Peyer's patch (tissue), 4 donors: ENCODE measurements around the gene BARX1. TPM values are rescaled to one million over a fixed set of nuclear protein-coding genes. Genes with fewer than 3 reads are reported as not detected.
A peak's percentile ranks its signal among the peaks of the same experiment; 100 is the strongest.
"Not testable (repeated sequence)": the region's sequence is repeated elsewhere in the genome, so short reads cannot be mapped to it uniquely, and the experiment has no call there.

Experiments used
- DNase-seq, 3 donors: peaks; one replicate each; pipeline ENCODE4 v3.0.0-alpha.2; 2017 to 2019
- H3K27ac ChIP-seq, 4 donors: fragments of 200-600 bp; sonication (generic); one replicate each; pipeline ENCODE4 v1.5.1; 2016 to 2019
- H3K27me3 ChIP-seq, 2 donors: fragments of 200-600 bp; sonication (generic); one replicate each; pipeline ENCODE4 v1.5.1; 2019
- H3K36me3 ChIP-seq, 3 donors: fragments of 200-600 bp; sonication (generic); one replicate each; pipeline ENCODE4 v1.5.1; 2016 to 2019
- H3K4me1 ChIP-seq, 4 donors: fragments of 200-600 bp; sonication (generic); one replicate each; pipeline ENCODE4 v1.5.1; 2016 to 2019
- H3K4me3 ChIP-seq, 4 donors: fragments of 200-600 bp; sonication (generic); 1 replicate in 3 of 4; 2 replicates in 1 of 4; pipeline ENCODE4 v1.5.1; 2016 to 2019; ENCODE audit warnings: mild to moderate bottlenecking in 1 of 4
- H3K9me3 ChIP-seq, 4 donors: fragments of 200-600 bp; sonication (generic); one replicate each; pipeline ENCODE4 v1.5.1; 2016 to 2019; ENCODE audit warnings: mild to moderate bottlenecking in 1 of 4
- CTCF ChIP-seq, 6 experiments: fragments of 450-650 bp in 4 of 6; fragments of 200-600 bp in 2 of 6; sonication (generic) in 1 of 6; IDR thresholded peaks; one replicate each; pipeline ENCODE4 v1.5.1; 2017 to 2019; ENCODE audit warnings: antibody characterized with exemption in 6 of 6, mild to moderate bottlenecking in 3 of 6, moderate library complexity in 1 of 6
- POLR2A ChIP-seq, 2 donors: fragments of 450-650 bp; IDR thresholded peaks; one replicate each; pipeline ENCODE4 v1.5.1; 2017; ENCODE audit warnings: antibody characterized with exemption in 2 of 2, mild to moderate bottlenecking in 2 of 2, moderate library complexity in 2 of 2
- total RNA-seq, 4 donors: library from RNA; depleted of rRNA; stranded (reverse); fragments of >200 nt; gene quantifications; one replicate each; pipeline ENCODE4 v1.1.0, GENCODE V29; 2016

The BARX1 gene
- total RNA-seq, 4 donors from 2014 or later: not detected

GRCh38 chr9:93963969-93964368 lies 8.8 kb upstream of the BARX1 start:
- no peaks in the 10 kb centered on the region for H3K36me3 ChIP-seq
- no peak for DNase-seq
- peaks cover 0 to 27% of the 10 kb centered on the region in 2 donors for H3K27me3 ChIP-seq
- no peaks in the 10 kb centered on the region for H3K9me3 ChIP-seq
- no peak overlapping the region for H3K4me3 ChIP-seq
- H3K4me1 ChIP-seq: peaks cover 0 to 21% (median 10%) of the 10 kb centered on the region in 4 donors
- H3K27ac ChIP-seq: no peak overlapping the region
- no peak for TF ChIP-seq CTCF (IDR thresholded peaks at IDR 0.05)
- TF ChIP-seq POLR2A (IDR thresholded peaks at IDR 0.05): no peak

- H3K36me3 ChIP-seq, H3K9me3 ChIP-seq, H3K27ac ChIP-seq, H3K4me3 ChIP-seq, DNase-seq: not testable (repeated sequence)
- Histone ChIP-seq H3K4me1 (peaks cover 0 to 25% (median 13%) of the 10 kb centered on the region in 4 donors), H3K27me3 (peaks cover 0 to 32% of the 10 kb centered on the region in 2 donors)
Observed at GRCh38 chr9:93963489-93963888, 8.3 kb upstream of the BARX1 start.

GRCh38 chr9:93962561-93963440 lies 7.6 kb upstream of the BARX1 start:
- H3K36me3 ChIP-seq: no peaks in the 10 kb centered on the region
- H3K27ac ChIP-seq: no peak overlapping the region
- DNase-seq: peak; percentile 71 to 93 (median 77)
- H3K4me1 ChIP-seq: peaks cover 0 to 28% (median 13%) of the 10 kb centered on the region in 4 donors
- TF ChIP-seq CTCF (IDR thresholded peaks at IDR 0.05): peak; percentile 40 to 92 (median 80)
- no peak for TF ChIP-seq POLR2A (IDR thresholded peaks at IDR 0.05)
- H3K4me3 ChIP-seq: no peak overlapping the region
- H3K27me3 ChIP-seq: peaks cover 0 to 39% of the 10 kb centered on the region in 2 donors
- H3K9me3 ChIP-seq: no peaks in the 10 kb centered on the region

GRCh38 chr9:93962017-93962416 lies 6.9 kb upstream of the BARX1 start:
- Histone ChIP-seq H3K27ac (no peak overlapping the region), H3K4me1 (peaks cover 0 to 28% (median 13%) of the 10 kb centered on the region in 4 donors), H3K36me3 (no peaks in the 10 kb centered on the region), H3K4me3 (no peak overlapping the region), H3K27me3 (peaks cover 0 to 46% of the 10 kb centered on the region in 2 donors), H3K9me3 (no peaks in the 10 kb centered on the region)
- TF ChIP-seq POLR2A (IDR thresholded peaks at IDR 0.05) (no peak), CTCF (IDR thresholded peaks at IDR 0.05) (no peak)
- no peak for DNase-seq

- TF ChIP-seq CTCF (IDR thresholded peaks at IDR 0.05): no peak
- H3K4me3 ChIP-seq: no peak overlapping the region
- H3K36me3 ChIP-seq: no peaks in the 10 kb centered on the region
- DNase-seq: peak in 1 of 3 donors; percentile 29
- H3K27me3 ChIP-seq: peaks cover 0 to 54% of the 10 kb centered on the region in 2 donors
- H3K4me1 ChIP-seq: peaks cover 0 to 28% (median 13%) of the 10 kb centered on the region in 4 donors
- H3K9me3 ChIP-seq: no peaks in the 10 kb centered on the region
- H3K27ac ChIP-seq: no peak overlapping the region
Observed at GRCh38 chr9:93960971-93961841, 6.1 kb upstream of the BARX1 start.
